OCI-LY7 (cell line): ENCODE results near the gene AKAP13.

Experiments used
- CTCF ChIP-seq: fragments of 200-600 bp; sonication (generic); conservative IDR thresholded peaks from 2 replicates; pipeline ENCODE4 v1.5.1; 2014; ENCODE audit warnings: mild to moderate bottlenecking, antibody characterized with exemption, low read length, moderate library complexity, mixed read lengths
- EZH2phosphoT487 ChIP-seq: fragments of 200-600 bp; sonication (generic); IDR thresholded peaks from 2 replicates; pipeline ENCODE4 v1.6.1; 2018; ENCODE audit warnings: low read depth, borderline replicate concordance, mild to moderate bottlenecking, mixed run types, antibody characterized with exemption, low read length, moderate library complexity, mixed read lengths

GRCh38 chr15:85396554-85396953, 16.2 kb downstream of the AKAP13 start:
- TF ChIP-seq CTCF = no peak
- no peak for TF ChIP-seq EZH2phosphoT487
